ENCODE results near the gene VASP. TPM values are rescaled to one million over a fixed set of nuclear protein-coding genes. Genes with fewer than 3 reads are reported as not detected.

Gene VASP
- total and polyA plus RNA-seq, 9 of the 15 experiments (the other 6 are each of a cell fraction or from before 2014, with no cell fraction given), result 16.7 to 261 (median 112) TPM

GRCh38 chr19:45496349-45496953 lies 10.8 kb upstream of the VASP start (continued):
- TF ChIP-seq UBTF (IDR thresholded peaks at IDR 0.05; ENCODE audit: borderline replicate concordance in 1 of 2, low read depth in 2 of 2, low read length in 2 of 2) (no peak), NBN (IDR thresholded peaks at IDR 0.05; ENCODE audit: low read depth) (no peak), ZNF184 (CRISPR knock-in tag; IDR thresholded peaks at IDR 0.05) (no peak), RFX7 (CRISPR knock-in tag; IDR thresholded peaks at IDR 0.05) (no peak), MTA3 (IDR thresholded peaks at IDR 0.05; ENCODE audit: borderline replicate concordance) (no peak), OTX1 (CRISPR knock-in tag; IDR thresholded peaks at IDR 0.05) (no peak), CBX5 (IDR thresholded peaks at IDR 0.05; ENCODE audit: borderline replicate concordance, low read depth) (0 out of 2 replicates have a peak, but pooled peaks have one; percentile 9), GABPB2 (CRISPR knock-in tag; conservative IDR thresholded peaks at IDR 0.05) (no peak), NR3C1 (CRISPR knock-in tag; IDR thresholded peaks at IDR 0.05) (peak; percentile 95), DLX4 (CRISPR knock-in tag; IDR thresholded peaks at IDR 0.05) (no peak), CREM (IDR thresholded peaks at IDR 0.05; ENCODE audit: low read depth) (peak; percentile 78), ZBTB34 (CRISPR knock-in tag; IDR thresholded peaks at IDR 0.05) (no peak), TFE3 (CRISPR knock-in tag; IDR thresholded peaks at IDR 0.05) (no peak), TARDBP (IDR thresholded peaks at IDR 0.05) (no peak), IRF1 (CRISPR knock-in tag; IDR thresholded peaks at IDR 0.05; ENCODE audit: borderline replicate concordance) (peak; percentile 82; the same call in 1 of the 2 replicates), SRF (CRISPR knock-in tag; IDR thresholded peaks at IDR 0.05) (0 out of 4 replicates have a peak, but pooled peaks of 1 of the 2 experiments have one; percentile 44), AFF4 (CRISPR knock-in tag; IDR thresholded peaks at IDR 0.05) (peak; percentile 74; the same call in 1 of the 2 replicates)

Measured in K562 (cell line).